HG03520 (cell line): ENCODE data around the gene PALLD.

Source experiments
- ATAC-seq: cut with Tn5 transposase; IDR thresholded peaks from one replicate; pipeline ENCODE4 v1.9.1; 2021; ENCODE audit warnings: mild to moderate bottlenecking, moderate library complexity; ENCODE audit not compliant: unreplicated experiment

Gene PALLD

GRCh38 chr4:168666531-168666930 lies 169.7 kb downstream of the PALLD start:
- no peak for ATAC-seq

GRCh38 chr4:168667376-168667775 lies 170.5 kb downstream of the PALLD start:
- ATAC-seq: no peak

- no peak for ATAC-seq
These were observed 171.1 kb downstream of the PALLD start for GRCh38 chr4:168667921-168668320.

- no peak for ATAC-seq
These were observed 176.6 kb downstream of the PALLD start for GRCh38 chr4:168673476-168673875.

- no peak for ATAC-seq
These were observed 177.4 kb downstream of the PALLD start for GRCh38 chr4:168674077-168674747.

GRCh38 chr4:168674866-168675265 lies 178.0 kb downstream of the PALLD start:
- ATAC-seq: no peak

- no peak for ATAC-seq
These were observed 180.2 kb downstream of the PALLD start for GRCh38 chr4:168677063-168677462.

GRCh38 chr4:168677879-168678278 lies 181.0 kb downstream of the PALLD start:
- no peak for ATAC-seq

- ATAC-seq: no peak
These were observed 182.0 kb downstream of the PALLD start for GRCh38 chr4:168678751-168679366.

GRCh38 chr4:168679397-168679796 lies 182.5 kb downstream of the PALLD start:
- no peak for ATAC-seq

GRCh38 chr4:168679819-168680218 lies 183.0 kb downstream of the PALLD start:
- no peak for ATAC-seq

GRCh38 chr4:168682898-168683500 lies 186.1 kb downstream of the PALLD start:
- ATAC-seq: no peak

- ATAC-seq: no peak
These were observed 186.7 kb downstream of the PALLD start for GRCh38 chr4:168683595-168683994.

- peak; percentile 94 for ATAC-seq
These were observed 188.4 kb downstream of the PALLD start for GRCh38 chr4:168685136-168685809.

GRCh38 chr4:168688584-168688983 lies 191.7 kb downstream of the PALLD start:
- no peak for ATAC-seq

GRCh38 chr4:168689791-168690190 lies 192.9 kb downstream of the PALLD start:
- no peak for ATAC-seq

- ATAC-seq: no peak
These were observed 193.3 kb downstream of the PALLD start for GRCh38 chr4:168690199-168690598.

- no peak for ATAC-seq
These were observed 194.9 kb downstream of the PALLD start for GRCh38 chr4:168691631-168692369.

GRCh38 chr4:168693750-168694490 lies 197.1 kb downstream of the PALLD start:
- no peak for ATAC-seq

- no peak for ATAC-seq
These were observed 197.8 kb downstream of the PALLD start for GRCh38 chr4:168694667-168695066.
